NCI-H82 treated with DMSO at 0.1 percent for 48 hours (cell line): ENCODE results near the gene FOS.
"Not testable (repeated sequence)": the region's sequence is repeated elsewhere in the genome, so short reads cannot be mapped to it uniquely, and the experiment has no call there.

Experiments used
- DNase-seq: peaks from one replicate; lab custom pipeline; 2025; ENCODE audit not compliant: unreplicated experiment; lab: John Stamatoyannopoulos, UW

The FOS gene

DNA sequence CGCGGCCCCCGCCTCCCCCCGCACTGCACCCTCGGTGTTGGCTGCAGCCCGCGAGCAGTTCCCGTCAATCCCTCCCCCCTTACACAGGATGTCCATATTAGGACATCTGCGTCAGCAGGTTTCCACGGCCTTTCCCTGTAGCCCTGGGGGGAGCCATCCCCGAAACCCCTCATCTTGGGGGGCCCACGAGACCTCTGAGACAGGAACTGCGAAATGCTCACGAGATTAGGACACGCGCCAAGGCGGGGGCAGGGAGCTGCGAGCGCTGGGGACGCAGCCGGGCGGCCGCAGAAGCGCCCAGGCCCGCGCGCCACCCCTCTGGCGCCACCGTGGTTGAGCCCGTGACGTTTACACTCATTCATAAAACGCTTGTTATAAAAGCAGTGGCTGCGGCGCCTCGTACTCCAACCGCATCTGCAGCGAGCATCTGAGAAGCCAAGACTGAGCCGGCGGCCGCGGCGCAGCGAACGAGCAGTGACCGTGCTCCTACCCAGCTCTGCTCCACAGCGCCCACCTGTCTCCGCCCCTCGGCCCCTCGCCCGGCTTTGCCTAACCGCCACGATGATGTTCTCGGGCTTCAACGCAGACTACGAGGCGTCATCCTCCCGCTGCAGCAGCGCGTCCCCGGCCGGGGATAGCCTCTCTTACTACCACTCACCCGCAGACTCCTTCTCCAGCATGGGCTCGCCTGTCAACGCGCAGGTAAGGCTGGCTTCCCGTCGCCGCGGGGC, at the start of gene FOS:
Gene FOS (plus strand): TSS at position 407 of the 731 bp plus-strand sequence. CDS start 155 bp downstream, at position 562.
- DNase-seq = peak; percentile 64

DNA sequence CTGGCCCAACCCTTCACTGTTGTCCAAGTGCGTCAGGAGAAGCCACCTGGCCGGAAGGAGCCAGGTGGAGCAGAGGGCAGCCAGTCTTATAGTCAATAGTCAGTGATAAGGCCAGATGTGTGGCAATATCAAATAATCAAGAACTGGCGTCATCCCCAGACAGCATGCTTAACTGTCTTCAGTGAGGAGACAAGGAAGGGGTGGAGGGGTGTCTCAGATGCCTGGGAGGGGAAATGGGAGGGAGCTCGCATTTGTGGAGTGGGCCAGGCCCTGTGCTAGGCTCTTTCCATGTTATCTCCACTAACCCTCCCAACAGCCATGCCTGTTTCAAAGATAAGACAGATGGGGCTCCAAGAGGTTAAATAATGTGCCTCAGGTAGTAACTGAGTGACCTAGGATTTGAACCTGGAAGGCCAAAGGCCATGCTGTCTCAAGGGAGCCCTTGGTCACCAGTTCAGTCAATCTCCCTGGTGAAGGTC, 48.9 kb upstream of the FOS start:
- DNase-seq = no peak

DNA sequence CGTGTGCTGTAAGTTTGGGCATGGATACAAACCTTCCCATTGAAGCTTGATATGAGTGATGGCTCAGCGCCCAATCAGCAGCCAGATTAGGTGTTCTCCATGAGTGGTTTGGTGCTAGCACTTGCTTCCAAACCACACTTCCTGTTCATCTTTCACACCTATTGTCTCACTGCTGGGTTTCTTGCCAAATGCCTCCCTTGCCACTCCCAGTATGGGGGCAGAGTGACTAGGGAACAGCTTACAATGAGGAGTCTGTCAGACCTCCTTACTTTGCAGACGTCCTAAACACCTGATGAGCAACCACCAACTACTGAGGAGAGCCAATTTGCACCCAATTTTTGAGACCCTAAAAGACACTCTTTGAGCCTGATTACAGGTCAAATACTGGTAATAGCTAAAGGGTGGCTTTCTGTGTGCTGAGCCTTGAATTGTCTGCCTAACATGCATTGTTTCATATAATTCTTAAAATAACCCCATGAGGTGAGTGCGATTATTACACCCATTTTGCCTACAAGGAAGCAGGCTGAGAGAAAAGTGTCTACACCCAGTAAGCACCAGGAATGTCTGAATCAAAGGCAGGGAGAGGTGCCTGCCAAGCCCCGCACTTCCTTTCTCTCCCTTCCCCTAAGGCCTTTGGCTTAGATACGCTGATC, 48.4 kb upstream of the FOS start:
- no peak for DNase-seq

DNA sequence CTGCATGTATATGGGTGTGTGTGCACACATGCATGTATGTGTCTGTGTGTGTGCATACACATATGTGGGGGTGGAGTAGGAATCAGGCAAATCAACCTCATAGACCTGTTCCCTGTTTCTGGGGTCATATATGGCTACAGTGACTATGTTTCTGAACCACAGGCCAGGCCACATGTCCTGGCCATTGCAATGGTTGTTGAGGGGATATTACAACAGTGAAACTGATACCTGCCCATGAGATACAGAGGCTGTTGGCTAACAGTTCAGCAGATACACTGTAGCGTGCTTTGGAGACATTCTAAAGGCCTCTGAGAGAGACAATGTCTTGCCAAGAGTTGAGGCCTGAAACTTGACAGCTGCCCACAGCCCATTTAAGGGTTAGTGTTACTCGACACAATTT, 47.3 kb upstream of the FOS start:
- no peak for DNase-seq

DNA sequence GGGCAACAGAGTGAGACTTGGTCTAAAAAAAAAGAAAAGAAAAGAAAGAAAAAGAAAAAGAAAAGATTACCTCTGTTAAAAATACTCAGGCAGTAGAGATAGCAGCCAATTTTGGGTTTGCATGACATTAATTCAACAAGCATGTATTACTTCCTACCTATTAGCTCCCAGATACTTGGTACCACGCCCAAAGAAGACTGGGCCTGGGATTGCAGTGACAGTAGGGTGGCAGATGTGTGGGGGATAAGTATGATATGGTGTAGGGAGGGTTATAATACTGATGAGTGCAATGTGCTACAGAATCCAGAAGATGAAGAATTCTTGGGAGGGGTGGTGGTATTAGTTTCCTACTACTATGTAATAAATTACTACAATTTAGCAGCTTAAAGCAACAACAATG, 46.4 kb upstream of the FOS start:
- DNase-seq = no peak

DNA sequence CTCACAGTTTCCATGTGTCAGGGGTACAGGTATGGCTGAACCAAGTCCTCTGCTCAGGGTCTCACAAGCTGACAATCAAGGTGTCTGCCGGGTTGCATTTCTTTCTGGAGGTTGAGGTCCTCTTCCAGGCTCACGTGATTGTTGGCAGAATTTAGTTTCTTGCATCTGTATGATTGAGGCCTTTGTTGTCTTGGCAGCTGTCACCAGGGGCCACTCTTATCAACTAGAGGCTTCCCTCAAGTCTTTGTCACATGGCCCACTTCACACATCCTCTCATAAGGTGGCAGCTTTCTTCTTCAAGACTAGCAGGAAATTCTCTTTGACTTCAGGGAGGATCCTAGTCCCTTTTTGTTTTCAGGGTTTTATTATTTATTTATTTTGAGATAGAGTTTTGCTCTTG, 46.0 kb upstream of the FOS start:
- DNase-seq = no peak

DNA sequence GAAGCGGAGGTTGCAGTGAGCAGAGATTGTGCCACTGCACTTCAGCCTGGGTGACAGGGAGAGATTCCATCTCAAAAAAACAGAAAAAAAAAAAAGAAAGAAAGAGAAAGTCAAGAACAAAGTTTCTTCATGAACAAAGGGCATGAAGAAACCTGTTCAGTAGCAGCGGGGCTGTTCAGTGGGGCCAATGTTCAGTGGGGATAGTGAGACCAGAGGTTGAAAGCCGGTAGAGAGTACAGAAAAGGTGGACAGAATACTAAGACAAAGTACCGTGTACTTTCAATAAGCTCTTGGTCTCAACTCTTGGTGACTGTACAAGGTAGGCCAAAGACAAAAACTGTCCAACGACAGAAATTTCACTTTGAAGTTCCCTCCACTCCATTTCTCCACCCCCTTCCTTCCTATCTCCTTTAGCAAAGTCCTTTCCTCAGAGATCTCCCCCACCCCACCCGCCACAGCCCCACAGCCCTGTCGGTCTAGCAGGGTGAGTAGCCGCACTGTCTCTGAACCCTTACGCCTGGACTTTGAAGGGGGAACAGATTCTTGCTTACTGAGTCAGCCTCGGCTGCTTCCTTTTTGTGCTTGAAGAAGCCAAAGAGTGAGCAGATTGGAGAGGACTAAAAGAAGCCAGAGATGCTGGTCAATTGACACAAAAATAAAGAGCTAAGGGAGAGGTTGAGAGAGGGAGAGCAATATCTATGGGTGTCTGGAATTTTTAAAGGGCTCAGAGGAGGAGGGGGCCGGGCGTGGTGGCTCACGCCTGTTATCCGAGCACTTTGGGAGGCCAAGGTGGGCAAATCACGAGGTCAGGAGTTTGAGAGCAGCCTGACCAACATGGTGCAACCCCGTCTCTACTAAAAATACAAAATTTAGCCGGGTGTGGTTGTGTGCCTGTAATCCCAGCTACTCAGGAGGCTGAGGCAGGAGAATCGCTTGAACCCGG, 44.2 kb upstream of the FOS start:
- DNase-seq = no peak

DNA sequence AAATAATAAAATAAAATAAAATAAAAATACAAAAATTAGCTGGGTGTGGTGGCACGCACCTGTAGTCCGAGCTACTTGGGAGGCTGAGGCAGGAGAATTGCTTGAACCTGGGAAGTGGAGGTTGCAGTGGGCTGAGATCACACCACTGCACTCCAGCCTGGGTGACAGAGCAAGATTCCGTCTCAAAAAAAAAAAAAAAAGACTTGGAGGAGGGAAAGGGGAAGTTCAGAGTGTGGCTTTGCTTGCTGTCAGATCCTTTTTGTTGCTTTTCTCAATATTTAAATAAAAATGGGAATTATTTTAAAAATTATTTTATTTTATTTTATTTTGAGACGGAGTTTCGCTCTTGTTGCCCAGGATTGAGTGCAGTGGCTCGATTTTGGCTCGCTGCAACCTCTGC, 43.4 kb upstream of the FOS start:
- DNase-seq = not testable (repeated sequence)

DNA sequence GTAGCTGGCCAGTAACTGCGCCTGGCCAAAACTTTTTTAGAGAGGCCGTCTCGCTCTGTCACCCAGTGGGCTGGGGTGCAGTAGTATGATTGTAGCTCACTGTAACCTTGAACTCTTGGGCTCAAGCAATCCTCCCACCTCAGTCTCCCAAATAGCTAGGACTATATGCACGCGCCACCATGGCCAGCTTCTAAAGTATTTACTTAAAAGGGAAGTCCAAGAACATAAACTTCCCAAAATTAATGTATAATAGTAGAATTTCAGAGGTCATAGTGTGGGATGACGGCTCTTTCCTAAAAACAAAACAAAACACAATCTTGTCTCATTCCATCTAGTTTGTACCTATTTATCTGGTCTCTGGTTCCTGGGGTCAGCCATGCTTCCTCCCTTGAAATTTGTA, 42.2 kb upstream of the FOS start:
- no peak for DNase-seq

DNA sequence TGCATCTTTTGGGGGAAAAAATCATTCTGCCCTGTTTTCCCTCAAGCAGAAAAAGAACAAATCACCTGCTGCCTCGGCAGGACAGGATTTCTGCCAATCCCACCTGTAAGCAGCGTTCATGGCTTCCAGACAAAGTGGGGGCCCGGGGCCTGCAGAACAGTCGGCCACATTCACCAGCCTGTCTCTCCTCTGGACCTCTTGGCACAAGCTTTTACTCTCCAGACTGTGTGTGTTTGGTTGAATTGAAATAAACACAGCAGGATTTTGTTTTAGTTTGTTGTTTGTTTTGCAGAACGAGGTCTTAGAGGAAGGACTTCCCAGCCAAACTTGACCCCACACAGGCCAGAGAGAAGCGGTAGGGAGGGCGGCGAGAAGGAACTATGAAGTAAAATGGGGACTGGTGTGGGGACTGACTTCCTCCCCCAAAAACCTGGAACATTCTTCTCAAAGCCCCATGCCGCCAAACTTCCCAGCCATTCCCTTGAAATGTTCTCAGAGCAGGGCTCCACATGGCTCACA, 41.7 kb upstream of the FOS start:
- no peak for DNase-seq

DNA sequence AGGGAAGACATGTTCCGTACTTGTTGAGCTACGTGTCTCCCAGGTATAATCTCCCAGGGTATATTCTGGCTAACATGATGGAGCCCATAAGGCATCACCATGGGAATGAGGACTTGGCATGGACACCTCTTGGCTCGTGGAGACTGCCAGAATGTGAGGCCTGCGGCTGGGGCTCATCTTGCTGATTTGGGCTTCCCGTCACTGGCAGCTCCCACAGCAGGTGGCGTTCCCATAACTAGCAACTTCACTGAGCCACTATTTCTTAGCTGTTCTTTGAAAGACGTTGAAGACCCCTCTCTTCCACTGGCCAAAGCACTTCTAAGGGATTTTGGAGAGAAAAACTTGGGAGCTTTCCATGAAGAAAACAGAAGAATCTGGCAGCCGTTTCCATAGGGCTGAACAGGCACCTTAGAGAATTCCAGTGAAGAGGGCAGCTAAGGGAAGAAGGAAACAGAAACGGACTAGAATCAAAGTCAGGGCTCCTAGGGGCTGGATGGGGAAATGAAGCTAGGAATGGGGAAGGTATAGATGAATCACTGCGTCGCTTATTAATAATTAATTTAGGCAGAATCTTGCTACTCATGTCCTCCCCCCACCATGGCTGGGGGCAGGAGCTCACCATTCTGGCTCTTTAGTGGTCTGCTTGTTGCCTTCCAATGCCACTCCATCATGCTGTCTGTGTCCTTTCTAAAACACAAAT, 39.7 kb upstream of the FOS start:
- DNase-seq = no peak

DNA sequence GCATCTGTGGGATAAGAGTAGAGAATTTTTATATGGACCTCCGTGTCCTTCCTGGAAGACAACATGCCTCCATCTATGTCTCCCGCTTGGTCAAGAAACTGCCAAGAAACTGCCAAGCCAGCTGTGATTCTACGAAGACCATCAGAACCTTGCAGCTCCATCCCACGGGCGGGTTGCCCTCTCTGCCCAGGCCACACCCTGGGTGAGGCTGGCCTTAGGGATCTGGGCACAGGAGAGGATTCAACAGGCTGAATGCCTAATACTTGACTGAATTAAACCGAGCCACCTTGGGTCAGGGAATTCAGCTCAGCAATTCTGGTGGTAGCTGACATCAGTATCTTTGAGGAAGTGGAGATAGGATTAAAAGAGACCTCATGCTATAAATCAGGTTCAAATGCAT, 37.8 kb upstream of the FOS start:
- DNase-seq = no peak

DNA sequence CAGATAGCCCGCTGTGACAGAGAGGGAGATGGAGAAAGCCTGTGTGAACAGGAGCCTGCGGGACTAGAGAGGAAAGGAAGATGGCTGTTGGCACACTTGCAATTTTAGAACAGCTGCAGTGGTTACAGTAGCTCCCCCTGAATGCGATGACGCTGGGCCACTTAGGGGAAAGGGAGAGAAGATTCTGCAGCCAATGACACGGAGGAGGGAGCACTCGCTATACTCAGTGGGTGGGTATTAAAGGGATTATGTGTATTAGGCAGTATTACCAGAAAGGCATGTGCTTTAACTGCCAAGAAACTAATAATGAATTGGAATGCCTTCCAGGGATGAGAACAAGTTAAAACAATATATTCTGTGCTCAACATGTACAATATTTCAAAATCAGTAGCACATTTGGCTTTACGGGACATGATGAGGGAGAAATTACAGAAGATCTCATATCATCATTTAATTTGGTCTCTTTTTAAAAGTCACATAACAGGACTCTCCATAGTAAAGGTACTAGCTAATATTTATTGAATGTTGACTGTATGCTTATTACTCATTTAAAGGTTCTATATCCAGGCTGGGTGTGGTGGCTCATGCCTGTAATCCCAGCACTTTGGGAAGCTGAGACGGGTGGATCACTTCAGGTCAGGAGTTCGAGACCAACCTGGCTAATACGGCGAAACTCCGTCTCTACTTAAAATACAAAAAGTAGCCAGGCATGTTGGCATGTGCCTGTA, 35.9 kb upstream of the FOS start:
- peak; percentile 93 for DNase-seq

DNA sequence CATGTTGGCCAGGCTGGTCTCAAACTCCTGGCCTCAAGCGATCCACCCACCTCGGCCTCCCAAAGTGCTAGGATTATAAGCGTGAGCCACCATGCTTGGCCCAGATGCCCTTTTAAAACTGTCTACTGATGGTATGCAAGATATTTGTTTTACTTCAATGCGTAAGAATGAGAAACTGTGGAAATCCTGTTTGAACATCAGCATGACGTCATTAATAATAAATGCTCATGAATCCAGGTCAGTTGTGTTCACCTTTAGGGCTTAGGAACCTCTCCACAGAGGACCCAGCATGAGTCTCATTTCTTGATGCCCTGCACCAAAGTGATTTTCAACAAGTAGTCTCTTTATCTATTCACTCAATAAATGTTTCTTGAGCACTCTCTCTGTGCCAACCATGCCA, 34.5 kb upstream of the FOS start:
- DNase-seq = no peak

DNA sequence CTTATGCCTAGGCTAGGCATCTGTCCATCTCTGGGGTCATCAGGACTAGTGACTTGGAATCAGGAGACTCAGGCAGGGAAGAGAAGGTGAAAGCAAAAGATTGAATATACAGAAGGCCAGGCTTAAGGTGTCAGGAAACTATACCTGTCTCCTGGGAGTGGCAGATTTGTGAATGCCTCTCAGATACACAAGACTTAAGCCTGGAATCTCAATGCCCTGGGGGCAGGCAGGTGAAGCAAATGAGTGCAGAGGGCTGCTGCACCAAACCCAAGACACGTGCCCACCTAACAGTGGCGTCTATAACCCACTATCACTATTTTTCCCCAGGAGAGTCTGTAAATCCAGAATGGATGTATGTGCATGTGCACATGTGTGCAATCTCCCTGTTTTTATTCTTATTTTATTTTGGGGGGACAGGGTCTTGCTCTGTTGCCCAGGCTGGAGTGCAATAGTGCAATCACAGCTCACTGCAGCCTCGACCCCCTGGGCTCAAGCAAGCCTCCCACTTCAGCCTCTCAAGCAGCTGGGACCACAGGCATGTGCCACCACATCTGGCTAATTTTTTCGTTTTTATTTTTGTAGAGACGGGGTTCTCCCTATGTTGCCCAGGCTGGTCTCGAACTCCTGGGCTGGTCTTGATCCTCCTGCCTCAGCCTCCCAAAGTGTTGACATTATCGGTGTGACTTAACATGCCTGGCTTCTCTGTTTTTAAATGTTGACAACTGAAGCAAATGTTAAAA, 31.9 kb upstream of the FOS start:
- DNase-seq = no peak

DNA sequence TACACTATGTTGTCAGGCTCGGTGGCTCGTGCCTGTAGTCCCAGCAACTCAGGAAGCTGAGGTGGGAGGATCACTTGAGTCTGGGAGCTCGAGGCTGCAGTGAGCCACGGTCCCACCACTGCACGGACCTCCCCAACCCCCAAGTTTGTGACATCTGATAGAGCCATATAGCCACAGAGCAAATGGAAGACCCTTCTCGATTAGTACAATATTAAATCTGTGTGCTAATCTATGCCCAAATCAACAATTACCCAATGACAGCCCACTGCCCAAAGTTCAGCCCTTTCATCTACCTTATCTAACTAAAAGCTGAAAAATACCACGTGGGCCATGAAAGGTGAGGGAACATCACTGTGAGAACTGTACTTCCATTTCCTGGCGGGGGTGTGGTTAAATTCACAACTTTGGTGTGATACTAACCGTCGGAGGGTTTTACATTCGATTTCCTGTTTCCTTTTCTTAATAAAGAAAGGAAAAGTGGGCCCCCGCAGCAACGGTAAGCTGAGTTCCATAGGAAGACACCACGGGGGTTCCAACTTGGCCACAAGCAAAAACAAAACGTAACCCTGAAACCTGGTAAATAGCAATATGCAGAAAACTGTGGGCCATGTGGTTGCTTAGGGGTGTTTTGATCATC, 31.2 kb upstream of the FOS start:
- DNase-seq = no peak

DNA sequence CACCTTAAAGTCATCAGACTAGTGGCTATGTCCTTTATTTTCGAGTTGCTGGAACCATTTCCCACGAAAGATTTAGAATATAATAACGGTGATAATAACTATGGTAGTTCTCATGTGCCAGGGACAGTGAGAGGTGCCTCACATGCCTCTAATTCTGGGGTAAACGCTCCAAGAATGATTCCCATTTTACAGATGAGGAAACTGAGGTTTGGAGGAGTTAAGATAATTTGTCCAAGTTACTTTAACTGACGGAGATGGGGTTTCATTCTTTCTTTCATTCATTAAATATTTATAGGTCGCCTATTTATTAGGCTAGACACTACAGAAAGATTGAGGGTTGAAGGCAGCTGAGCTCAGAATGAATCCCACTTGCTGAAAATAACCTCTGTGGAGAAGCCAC, 30.7 kb upstream of the FOS start:
- DNase-seq = no peak

DNA sequence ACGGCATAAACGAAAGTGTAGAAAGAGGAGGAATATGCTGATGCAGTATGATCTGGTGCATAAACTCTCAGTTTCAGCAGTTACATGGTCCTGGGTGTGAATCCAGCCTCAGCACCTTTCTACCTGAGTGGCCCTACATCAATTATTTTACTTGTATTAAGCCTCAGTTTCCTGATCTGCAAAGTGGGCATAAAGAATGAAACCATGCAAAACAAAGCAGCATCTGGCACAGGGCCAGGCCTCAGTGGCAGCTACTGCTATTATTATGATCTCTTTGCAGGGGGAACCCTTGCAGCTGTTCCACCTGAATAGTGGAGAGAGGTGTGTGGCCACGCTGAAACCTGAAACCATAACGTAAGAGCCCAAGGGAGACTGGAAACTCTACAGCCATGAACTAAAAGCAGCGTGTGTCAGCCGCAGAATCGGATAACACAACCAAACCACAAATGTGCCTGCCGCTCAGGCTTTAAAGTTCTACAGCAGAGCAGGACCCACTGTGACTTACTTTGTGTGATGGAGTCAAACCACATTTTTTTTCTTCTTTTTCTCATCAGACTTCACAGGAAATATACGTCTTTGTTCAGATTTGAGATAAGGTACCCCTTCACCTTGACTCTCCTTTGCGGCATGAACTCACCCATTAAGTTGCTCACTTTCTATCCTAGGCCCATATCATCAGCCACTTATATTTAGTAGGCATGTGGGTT, 29.2 kb upstream of the FOS start:
- DNase-seq = no peak
